ENCODE data around the gene FCHO1. TPM values are rescaled to one million over a fixed set of nuclear protein-coding genes. Genes with fewer than 3 reads are reported as not detected.

Gene FCHO1
- total RNA-seq, 1 donor from 2014 or later = 1.5 TPM

GRCh38 chr19:17806945-17807344 is 55.7 kb downstream of the FCHO1 start:
- DNase-seq (ENCODE audit: low read depth) = no peak

GRCh38 chr19:17807731-17808316 is 56.5 kb downstream of the FCHO1 start:
- TF ChIP-seq, protein P1, sequence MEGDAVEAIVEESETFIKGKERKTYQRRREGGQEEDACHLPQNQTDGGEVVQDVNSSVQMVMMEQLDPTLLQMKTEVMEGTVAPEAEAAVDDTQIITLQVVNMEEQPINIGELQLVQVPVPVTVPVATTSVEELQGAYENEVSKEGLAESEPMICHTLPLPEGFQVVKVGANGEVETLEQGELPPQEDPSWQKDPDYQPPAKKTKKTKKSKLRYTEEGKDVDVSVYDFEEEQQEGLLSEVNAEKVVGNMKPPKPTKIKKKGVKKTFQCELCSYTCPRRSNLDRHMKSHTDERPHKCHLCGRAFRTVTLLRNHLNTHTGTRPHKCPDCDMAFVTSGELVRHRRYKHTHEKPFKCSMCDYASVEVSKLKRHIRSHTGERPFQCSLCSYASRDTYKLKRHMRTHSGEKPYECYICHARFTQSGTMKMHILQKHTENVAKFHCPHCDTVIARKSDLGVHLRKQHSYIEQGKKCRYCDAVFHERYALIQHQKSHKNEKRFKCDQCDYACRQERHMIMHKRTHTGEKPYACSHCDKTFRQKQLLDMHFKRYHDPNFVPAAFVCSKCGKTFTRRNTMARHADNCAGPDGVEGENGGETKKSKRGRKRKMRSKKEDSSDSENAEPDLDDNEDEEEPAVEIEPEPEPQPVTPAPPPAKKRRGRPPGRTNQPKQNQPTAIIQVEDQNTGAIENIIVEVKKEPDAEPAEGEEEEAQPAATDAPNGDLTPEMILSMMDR (IDR thresholded peaks at IDR 0.05; ENCODE audit: insufficient read depth, low read length, poor library complexity, severe bottlenecking) = no peak
- H3K27me3 ChIP-seq (ENCODE audit: control insufficient read depth, insufficient read depth, low read length) = no peaks in the 10 kb centered on the region
- no peaks in the 10 kb centered on the region for H3K36me3 ChIP-seq (ENCODE audit: control insufficient read depth, insufficient read depth, low read length)
- no peak for DNase-seq (ENCODE audit: low read depth)
- H3K4me3 ChIP-seq (ENCODE audit: low read depth, low read length) = no peak overlapping the region

More at GRCh38 chr19:17806945-17807344, 55.7 kb downstream of the FCHO1 start:
- peaks cover 3% of the 10 kb centered on the region for H3K27me3 ChIP-seq (ENCODE audit: control insufficient read depth, insufficient read depth, low read length)
- TF ChIP-seq, protein P1 (IDR thresholded peaks at IDR 0.05; ENCODE audit: insufficient read depth, low read length, poor library complexity, severe bottlenecking) = no peak
- no peaks in the 10 kb centered on the region for H3K36me3 ChIP-seq (ENCODE audit: control insufficient read depth, insufficient read depth, low read length)
- H3K4me3 ChIP-seq (ENCODE audit: low read depth, low read length) = no peak overlapping the region

GRCh38 chr19:17811103-17811502 is 59.8 kb downstream of the FCHO1 start:
- TF ChIP-seq, protein P1 (IDR thresholded peaks at IDR 0.05; ENCODE audit: insufficient read depth, low read length, poor library complexity, severe bottlenecking) = no peak

GRCh38 chr19:17811681-17812080 is 60.4 kb downstream of the FCHO1 start:
- H3K27me3 ChIP-seq (ENCODE audit: control insufficient read depth, insufficient read depth, low read length) = no peaks in the 10 kb centered on the region
- H3K36me3 ChIP-seq (ENCODE audit: control insufficient read depth, insufficient read depth, low read length) = no peaks in the 10 kb centered on the region
- TF ChIP-seq, protein P1 (IDR thresholded peaks at IDR 0.05; ENCODE audit: insufficient read depth, low read length, poor library complexity, severe bottlenecking) = no peak
- no peak overlapping the region for H3K4me3 ChIP-seq (ENCODE audit: low read depth, low read length)
- DNase-seq (ENCODE audit: low read depth) = no peak

More at GRCh38 chr19:17811103-17811502, 59.8 kb downstream of the FCHO1 start:
- Histone ChIP-seq H3K36me3 (ENCODE audit: control insufficient read depth, insufficient read depth, low read length) (no peaks in the 10 kb centered on the region), H3K27me3 (ENCODE audit: control insufficient read depth, insufficient read depth, low read length) (no peaks in the 10 kb centered on the region), H3K4me3 (ENCODE audit: low read depth, low read length) (no peak overlapping the region)
- DNase-seq (ENCODE audit: low read depth) = no peak

DNA sequence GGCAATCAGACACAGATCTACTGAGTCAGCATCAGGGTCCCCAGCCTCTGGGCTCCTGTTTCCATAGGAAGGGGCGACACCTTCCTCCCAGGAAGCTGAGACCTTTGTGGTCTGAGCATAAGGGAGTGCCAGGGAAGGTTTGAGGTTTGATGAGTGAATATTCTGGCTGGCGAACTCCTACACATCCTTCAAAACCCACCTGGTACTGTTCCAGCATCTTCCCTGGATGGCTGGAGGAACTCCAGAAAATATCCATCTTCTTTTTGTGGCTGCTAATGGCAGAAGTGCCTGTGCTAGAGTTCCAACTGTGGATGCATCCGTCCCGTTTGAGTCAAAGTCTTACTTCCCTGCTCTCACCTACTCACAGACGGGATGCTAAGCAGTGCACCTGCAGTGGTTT is 60.8 kb downstream of the FCHO1 start:
- TF ChIP-seq, protein P1 (IDR thresholded peaks at IDR 0.05; ENCODE audit: insufficient read depth, low read length, poor library complexity, severe bottlenecking) = no peak
- no peak overlapping the region for H3K4me3 ChIP-seq (ENCODE audit: low read depth, low read length)
- H3K36me3 ChIP-seq (ENCODE audit: control insufficient read depth, insufficient read depth, low read length) = no peaks in the 10 kb centered on the region
- no peak for DNase-seq (ENCODE audit: low read depth)
- no peaks in the 10 kb centered on the region for H3K27me3 ChIP-seq (ENCODE audit: control insufficient read depth, insufficient read depth, low read length)

Measured in kidney epithelial cell (primary cell).